Thoracic aorta (tissue), 2 donors: ENCODE measurements around the gene AP1M2. TPM values are rescaled to one million over a fixed set of nuclear protein-coding genes. Genes with fewer than 3 reads are reported as not detected.

Source experiments
- ATAC-seq: fragments of 150-250 bp; one replicate; pipeline ENCODE4 v1.8.0; 2017; ENCODE audit warnings: low read depth; ENCODE audit not compliant: insufficient number of reproducible peaks, low FRiP score
- DNase-seq: peaks from one replicate; pipeline ENCODE4 v3.0.0-alpha.2; 2020; ENCODE audit warnings: low spot score
- H3K27ac ChIP-seq, 2 donors: fragments of 200-600 bp; sonication (generic); 1 replicate in 1 of 2; 2 replicates in 1 of 2; pipeline ENCODE4 v1.5.1; 2016; ENCODE audit warnings: mild to moderate bottlenecking in 2 of 2, moderate library complexity in 2 of 2
- H3K27me3 ChIP-seq: fragments of 200-600 bp; sonication (generic); replicated peaks from 2 replicates; pipeline ENCODE4 v1.6.0; 2016; ENCODE audit warnings: mild to moderate bottlenecking; ENCODE audit not compliant: insufficient read depth
- H3K36me3 ChIP-seq: fragments of 200-600 bp; sonication (generic); one replicate; pipeline ENCODE4 v1.5.1; 2016
- H3K4me1 ChIP-seq, 2 donors: fragments of 200-600 bp; sonication (generic); 1 replicate in 1 of 2; 2 replicates in 1 of 2; pipeline versions ENCODE4 v1.5.1 to v1.6.0; 2016; ENCODE audit warnings: low read depth in 2 of 2, mild to moderate bottlenecking in 1 of 2; ENCODE audit not compliant: control insufficient read depth in 1 of 2
- H3K4me3 ChIP-seq: fragments of 200-600 bp; sonication (generic); 2 replicates; pipeline ENCODE4 v1.5.1; 2016; ENCODE audit warnings: mild to moderate bottlenecking
- H3K9me3 ChIP-seq: fragments of 200-600 bp; sonication (generic); 2 replicates; pipeline ENCODE4 v1.5.1; 2016
- CTCF ChIP-seq: fragments of 200-600 bp; sonication (generic); IDR thresholded peaks from one replicate; pipeline ENCODE4 v1.5.1; 2019; ENCODE audit warnings: antibody characterized with exemption
- total RNA-seq, 2 donors: library from RNA; depleted of rRNA; stranded (reverse); fragments of >200 nt; gene quantifications; one replicate each; pipeline versions ENCODE4 v1.1.0 to v1.2.3, GENCODE V29; 2016

AP1M2 gene
- total RNA-seq, 2 donors from 2014 or later, result 2.3 TPM; not detected in 1

- Histone ChIP-seq H3K4me1 (peaks cover 0 to 7% of the 10 kb centered on the region in 2 donors), H3K36me3 (no peaks in the 10 kb centered on the region), H3K9me3 (no peaks in the 10 kb centered on the region), H3K27me3 (no peaks in the 10 kb centered on the region), H3K27ac (no peak overlapping the region), H3K4me3 (no peak overlapping the region)
- ATAC-seq (no peak), DNase-seq (no peak)
- no peak for TF ChIP-seq CTCF
Measured at GRCh38 chr19:10523135-10523636, 63.9 kb downstream of the AP1M2 start.

Other genes starting within 250 kb of the AP1M2 start
- gene ICAM3, start 247.7 kb downstream of the AP1M2 start, total RNA-seq, result 1 to 10 TPM; 3.5 to 8.0 TPM
- gene TYK2, start 206.7 kb downstream of the AP1M2 start, total RNA-seq, result 10 to 100 TPM; 79.3 to 96.7 TPM
- 100 to 1,000 TPM; 133 to 166 TPM for gene CDC37, start 183.8 kb downstream of the AP1M2 start, total RNA-seq
- gene PDE4A, start 166.8 kb downstream of the AP1M2 start, total RNA-seq, result 10 to 100 TPM; 24.9 to 25.5 TPM
- gene KEAP1, start 84.0 kb downstream of the AP1M2 start, total RNA-seq, result 10 to 100 TPM; 42.0 to 57.3 TPM
- 1 to 10 TPM; 2.4 to 8.7 TPM for gene S1PR5, start 69.9 kb downstream of the AP1M2 start, total RNA-seq
- gene ATG4D, start 43.4 kb downstream of the AP1M2 start, total RNA-seq, result 10 to 100 TPM; 17.1 to 30.5 TPM
- 10 to 100 TPM; 14.4 to 37.7 TPM for gene KRI1, start 21.3 kb downstream of the AP1M2 start, total RNA-seq
- 10 to 100 TPM; 16.2 to 21.0 TPM for gene CDKN2D, start 18.3 kb downstream of the AP1M2 start, total RNA-seq
- gene SLC44A2, start 38.2 kb upstream of the AP1M2 start, total RNA-seq, result 100 to 1,000 TPM; 105 to 748 TPM
- 100 to 1,000 TPM; 114 to 196 TPM for gene ILF3, start 67.0 kb upstream of the AP1M2 start, total RNA-seq
- 10 to 100 TPM; 23.9 to 41.3 TPM for gene QTRT1, start 114.1 kb upstream of the AP1M2 start, total RNA-seq
- gene DNM2, start 130.8 kb upstream of the AP1M2 start, total RNA-seq, result 100 to 1,000 TPM; 153 to 195 TPM
- 10 to 100 TPM; 19.4 to 22.4 TPM for gene TMED1, start 248.9 kb upstream of the AP1M2 start, total RNA-seq